OCI-LY1 (cell line): Measurements from ENCODE around the gene PLVAP.

Source experiments
- EZH2 ChIP-seq: fragments of 200-600 bp; sonication (generic), shearing (Covaris generic); IDR thresholded peaks from 2 replicates; pipeline ENCODE4 v1.8.0; 2017; ENCODE audit warnings: borderline replicate concordance, mixed run types, mild to moderate bottlenecking, antibody characterized with exemption, low read length, moderate library complexity, mixed read lengths
- TF ChIP-seq, protein P1 (sequence below): fragments of 200-600 bp; sonication (generic), shearing (Covaris generic); IDR thresholded peaks from 2 replicates; pipeline ENCODE4 v1.5.1; 2017; ENCODE audit warnings: mild to moderate bottlenecking, antibody characterized with exemption, low read length, moderate library complexity, mixed read lengths

DNA sequence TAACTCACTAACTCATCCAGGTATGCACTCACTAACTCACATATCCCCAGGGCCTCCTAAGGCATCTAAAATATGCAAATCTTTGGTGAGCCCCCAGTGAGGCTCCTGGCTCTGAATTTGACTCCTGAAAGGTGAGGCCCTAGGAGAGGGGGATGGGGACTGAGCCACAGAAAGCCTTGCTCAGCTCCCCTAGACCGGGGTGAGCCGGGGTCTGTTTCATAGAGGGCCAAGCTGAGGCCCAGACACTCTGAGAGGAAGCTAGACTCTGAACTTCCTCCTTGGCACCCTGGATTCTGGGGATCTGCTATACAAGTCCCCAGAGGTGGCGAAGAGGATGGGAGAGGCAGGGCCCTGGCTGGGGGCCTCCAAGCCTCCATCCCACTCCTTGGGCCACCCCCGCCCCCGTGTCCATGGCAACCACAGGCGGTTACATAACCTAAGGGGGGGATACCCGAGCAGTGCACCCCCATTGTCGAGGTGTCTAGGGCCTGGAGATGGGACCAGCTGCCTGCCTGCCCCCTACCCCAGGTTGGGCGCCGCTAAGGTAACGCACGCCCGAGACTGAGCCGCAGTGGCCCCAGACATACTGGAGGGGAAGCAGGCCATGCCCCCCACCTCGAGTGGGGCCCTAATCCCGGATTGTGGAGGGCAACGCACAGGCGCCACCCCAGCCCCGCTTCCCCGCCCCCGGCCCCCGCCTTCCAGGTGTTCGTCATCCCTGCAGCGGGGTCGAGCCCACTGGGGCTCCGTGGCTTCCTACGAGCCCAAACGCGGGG lies 74.6 kb downstream of the PLVAP start:
- TF ChIP-seq, protein P1, sequence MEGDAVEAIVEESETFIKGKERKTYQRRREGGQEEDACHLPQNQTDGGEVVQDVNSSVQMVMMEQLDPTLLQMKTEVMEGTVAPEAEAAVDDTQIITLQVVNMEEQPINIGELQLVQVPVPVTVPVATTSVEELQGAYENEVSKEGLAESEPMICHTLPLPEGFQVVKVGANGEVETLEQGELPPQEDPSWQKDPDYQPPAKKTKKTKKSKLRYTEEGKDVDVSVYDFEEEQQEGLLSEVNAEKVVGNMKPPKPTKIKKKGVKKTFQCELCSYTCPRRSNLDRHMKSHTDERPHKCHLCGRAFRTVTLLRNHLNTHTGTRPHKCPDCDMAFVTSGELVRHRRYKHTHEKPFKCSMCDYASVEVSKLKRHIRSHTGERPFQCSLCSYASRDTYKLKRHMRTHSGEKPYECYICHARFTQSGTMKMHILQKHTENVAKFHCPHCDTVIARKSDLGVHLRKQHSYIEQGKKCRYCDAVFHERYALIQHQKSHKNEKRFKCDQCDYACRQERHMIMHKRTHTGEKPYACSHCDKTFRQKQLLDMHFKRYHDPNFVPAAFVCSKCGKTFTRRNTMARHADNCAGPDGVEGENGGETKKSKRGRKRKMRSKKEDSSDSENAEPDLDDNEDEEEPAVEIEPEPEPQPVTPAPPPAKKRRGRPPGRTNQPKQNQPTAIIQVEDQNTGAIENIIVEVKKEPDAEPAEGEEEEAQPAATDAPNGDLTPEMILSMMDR, result no peak
- no peak for TF ChIP-seq EZH2
